HepG2 (cell line): ENCODE measurements around the gene ZFR. TPM values are rescaled to one million over a fixed set of nuclear protein-coding genes. Genes with fewer than 3 reads are reported as not detected.

Source experiments
- CREB3 ChIP-seq: sonication (generic); formaldehyde crosslinking; IDR thresholded peaks from 2 replicates; pipeline ENCODE4 v1.5.0; 2020; ENCODE audit warnings: missing genetic modification reagents
- CREBL2 ChIP-seq: sonication (generic); formaldehyde crosslinking; IDR thresholded peaks from 2 replicates; pipeline ENCODE4 v1.8.1; 2023; ENCODE audit warnings: missing genetic modification reagents, mild to moderate bottlenecking, borderline replicate concordance
- FOXA3 ChIP-seq: IDR thresholded peaks from 2 replicates; pipeline ENCODE4 v1.6.1; 2016; ENCODE audit warnings: missing genetic modification reagents, missing compliant biosample characterization
- GMEB2 ChIP-seq: IDR thresholded peaks from 2 replicates; pipeline ENCODE4 v1.6.1; 2016; ENCODE audit warnings: missing biosample characterization, missing genetic modification reagents, low read depth
- HMGA1 ChIP-seq: sonication (generic); formaldehyde crosslinking; conservative IDR thresholded peaks from 2 replicates; pipeline ENCODE4 v1.4.0; 2020; ENCODE audit warnings: missing genetic modification reagents
- PBX2 ChIP-seq: IDR thresholded peaks from 2 replicates; pipeline ENCODE4 v1.6.1; 2016; ENCODE audit warnings: control low read depth
- RXRA ChIP-seq: sonication (generic); formaldehyde crosslinking; IDR thresholded peaks from 2 replicates; pipeline ENCODE4 v1.5.1; 2020; ENCODE audit warnings: missing genetic modification reagents
- SP2 ChIP-seq: sonication (generic); formaldehyde crosslinking; IDR thresholded peaks from 2 replicates; pipeline ENCODE4 v1.5.1; 2020; ENCODE audit warnings: mild to moderate bottlenecking, missing genetic modification reagents
- SRSF4 ChIP-seq: fragments of 200-400 bp; formaldehyde crosslinking; IDR thresholded peaks from one replicate; pipeline ENCODE4 v1.6.1; 2018; ENCODE audit warnings: mild to moderate bottlenecking, low read depth, low read length, moderate library complexity; ENCODE audit not compliant: poor library complexity, severe bottlenecking
- ZBTB44 ChIP-seq: sonication (generic); formaldehyde crosslinking; IDR thresholded peaks from 2 replicates; pipeline ENCODE4 v1.4.0; 2020; ENCODE audit warnings: missing genetic modification reagents
- ZNF18 ChIP-seq: sonication (generic); formaldehyde crosslinking; IDR thresholded peaks from 2 replicates; pipeline ENCODE4 v1.8.0; 2022; ENCODE audit warnings: mild to moderate bottlenecking, missing genetic modification reagents; ENCODE audit not compliant: insufficient replicate concordance
- ZNF207 ChIP-seq: fragments of 450-650 bp; IDR thresholded peaks from 2 replicates; pipeline ENCODE4 v1.6.1; 2016; ENCODE audit warnings: antibody characterized with exemption, borderline replicate concordance
- ZNF234 ChIP-seq: sonication (generic); formaldehyde crosslinking; conservative IDR thresholded peaks from 2 replicates; pipeline ENCODE4 v1.5.1; 2020; ENCODE audit warnings: mild to moderate bottlenecking, missing genetic modification reagents
- ZNF468 ChIP-seq: sonication (generic); formaldehyde crosslinking; IDR thresholded peaks from 2 replicates; pipeline ENCODE4 v1.8.0; 2022; ENCODE audit warnings: mild to moderate bottlenecking, moderate library complexity, missing genetic modification reagents
- ZNF570 ChIP-seq: sonication (generic); formaldehyde crosslinking; IDR thresholded peaks from 2 replicates; pipeline ENCODE4 v1.4.0; 2020; ENCODE audit warnings: mild to moderate bottlenecking, missing genetic modification reagents, borderline replicate concordance
- ZNF724P ChIP-seq: sonication (generic); formaldehyde crosslinking; IDR thresholded peaks from 2 replicates; pipeline ENCODE4 v1.8.0; 2022; ENCODE audit warnings: missing genetic modification reagents, borderline replicate concordance
- polyA plus RNA-seq, 8 experiments: library from polyadenylated mRNA; depleted of rRNA in 3 of 8; stranded (reverse) in 7 of 8; unstranded in 1 of 8; fragments of >200 nt; fragmentation: Illumina TruSeq in 4 of 8; extraction: Trizol in 4 of 8; gene quantifications; 2 replicates each; pipeline versions ENCODE4 v1.2.1 to v1.2.3, GENCODE V29; 2011 to 2016; ENCODE audit warnings: low read depth in 4 of 8, missing spikeins in 1 of 8, mixed read lengths in 1 of 8; ENCODE audit not compliant: insufficient read depth in 1 of 8
- total RNA-seq, 5 experiments: library from RNA; depleted of rRNA; stranded (reverse); fragments of >200 nt; fragmentation: Illumina TruSeq; extraction: Trizol; gene quantifications; 2 replicates each; pipeline ENCODE4 v1.2.3, GENCODE V29; 2016; ENCODE audit warnings: low read depth in 1 of 5

The ZFR gene
- total and polyA plus RNA-seq, 2 of the 13 experiments (the other 11 are each of a cell fraction or from before 2014, with no cell fraction given), result 89.0 to 92.8 TPM

- TF ChIP-seq ZBTB44 (CRISPR knock-in tag) (no peak), PBX2 (CRISPR knock-in tag) (0 out of 2 replicates have a peak, but pooled peaks have one; percentile 24), HMGA1 (no peak), ZNF724P (peak; percentile 71; the same call in 1 of the 2 replicates), ZNF570 (CRISPR knock-in tag) (no peak), ZNF18 (no peak), RXRA (CRISPR knock-in tag) (peak; percentile 48; the same call in 1 of the 2 replicates), SRSF4 (no peak), SP2 (CRISPR knock-in tag) (0 out of 2 replicates have a peak, but pooled peaks have one; percentile 41), GMEB2 (0 out of 2 replicates have a peak, but pooled peaks have one; percentile 37), ZNF234 (CRISPR knock-in tag) (0 out of 2 replicates have a peak, but pooled peaks have one; percentile 22), FOXA3 (CRISPR knock-in tag) (peak; percentile 70), CREB3 (peak; percentile 90; the same call in 1 of the 2 replicates), ZNF207 (no peak), CREBL2 (CRISPR knock-in tag) (no peak), ZNF468 (0 out of 2 replicates have a peak, but pooled peaks have one; percentile 57)
Observed at GRCh38 chr5:32444431-32445286, at the start of gene ZFR (continued).
